Caki2 (cell line): ENCODE data around the gene TLL1. TPM values are rescaled to one million over a fixed set of nuclear protein-coding genes. Genes with fewer than 3 reads are reported as not detected.

Source experiments
- DNase-seq: peaks from one replicate; pipeline ENCODE4 v3.0.0-alpha.2; 2015; ENCODE audit warnings: low read depth
- in situ Hi-C: cut with HindIII; loops from 2 replicates; pipeline ENCODE4 v1.10.0; 2016; ENCODE audit warnings: low sequenced_read_pairs, low pct_unique_long_range_greater_than_20kb, mixed read lengths
- total RNA-seq: library from RNA; depleted of rRNA; stranded (reverse); fragments of >200 nt; shearing (Covaris generic); gene quantifications from 2 replicates; pipeline ENCODE4 v1.2.3, GENCODE V29; 2014; ENCODE audit warnings: low replicate concordance

Gene TLL1
- total RNA-seq, 1 experiment from 2014 or later, result 10.3 TPM

GRCh38 chr4:166014411-166014810 is 141.4 kb downstream of the TLL1 start:
- DNase-seq, result no peak
- in situ Hi-C loops, result no loop called here

DNA sequence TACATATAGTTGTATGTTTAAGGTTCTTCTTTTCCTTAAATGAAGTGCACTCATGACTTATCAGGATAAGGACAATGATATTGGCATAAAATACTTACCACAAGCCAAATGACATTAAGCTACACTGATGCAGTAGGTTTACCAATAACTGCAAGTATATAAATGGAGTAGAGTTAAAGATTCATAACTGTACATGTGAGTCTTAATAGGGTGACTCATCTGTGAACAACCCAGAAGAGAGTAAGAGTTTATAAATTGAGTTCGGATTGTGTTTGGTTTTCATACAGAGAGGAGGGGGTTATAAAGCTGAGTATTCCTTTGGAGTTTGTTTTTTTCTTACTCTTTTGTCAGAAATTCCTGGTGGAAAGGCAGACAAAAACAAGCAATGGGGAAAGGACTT is 144.8 kb downstream of the TLL1 start:
- no peak for DNase-seq
- in situ Hi-C loops, result no loop called here

GRCh38 chr4:166019441-166020220 is 146.6 kb downstream of the TLL1 start:
- DNase-seq, result no peak
- in situ Hi-C loops, result no loop called here

DNA sequence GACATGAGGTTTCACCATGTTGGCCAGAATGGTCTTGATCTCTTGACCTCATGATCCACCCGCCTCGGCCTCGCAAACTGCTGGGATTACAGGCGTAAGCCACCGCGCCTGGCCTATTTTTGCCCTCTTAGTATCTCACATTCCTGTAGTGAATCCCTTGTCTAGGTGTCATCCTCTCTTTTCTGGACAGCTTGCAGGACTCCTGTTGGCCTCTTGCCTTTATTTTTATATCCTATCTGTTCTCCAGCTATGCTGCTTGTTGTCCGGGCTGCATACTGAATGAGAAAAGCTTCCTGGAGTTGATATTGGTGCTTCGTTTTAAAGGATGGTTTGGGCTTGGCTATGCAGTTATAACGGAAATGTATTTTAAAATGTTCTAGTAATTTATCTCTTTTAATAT is 148.6 kb downstream of the TLL1 start:
- DNase-seq, result no peak
- in situ Hi-C loops, result no loop called here

DNA sequence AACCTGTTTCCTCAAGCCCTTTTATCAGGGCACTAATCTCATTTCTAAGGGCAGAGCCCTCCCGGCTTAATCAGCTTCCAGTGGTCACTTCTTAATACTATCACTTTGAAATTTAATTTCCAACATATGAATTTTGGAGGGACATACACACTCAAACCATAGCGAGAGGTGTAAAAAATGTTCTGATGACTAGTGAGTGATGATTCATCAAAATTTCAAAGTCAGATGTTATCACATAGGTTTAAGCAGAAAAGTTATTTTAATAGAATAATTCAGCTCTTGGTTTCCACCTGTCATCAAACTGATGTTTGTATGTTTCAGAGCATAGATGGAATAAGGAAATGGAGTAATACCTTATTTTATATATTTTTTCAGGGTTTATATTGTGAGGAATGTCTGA is 161.9 kb downstream of the TLL1 start:
- no peak for DNase-seq
- in situ Hi-C loops, result no loop called here

GRCh38 chr4:166039822-166040221 is 166.8 kb downstream of the TLL1 start:
- in situ Hi-C loops, result no loop called here

GRCh38 chr4:166042510-166043055 is 169.5 kb downstream of the TLL1 start:
- no peak for DNase-seq
- in situ Hi-C loops, result no loop called here

More at GRCh38 chr4:166039822-166040221, 166.8 kb downstream of the TLL1 start:
- DNase-seq, result no peak

DNA sequence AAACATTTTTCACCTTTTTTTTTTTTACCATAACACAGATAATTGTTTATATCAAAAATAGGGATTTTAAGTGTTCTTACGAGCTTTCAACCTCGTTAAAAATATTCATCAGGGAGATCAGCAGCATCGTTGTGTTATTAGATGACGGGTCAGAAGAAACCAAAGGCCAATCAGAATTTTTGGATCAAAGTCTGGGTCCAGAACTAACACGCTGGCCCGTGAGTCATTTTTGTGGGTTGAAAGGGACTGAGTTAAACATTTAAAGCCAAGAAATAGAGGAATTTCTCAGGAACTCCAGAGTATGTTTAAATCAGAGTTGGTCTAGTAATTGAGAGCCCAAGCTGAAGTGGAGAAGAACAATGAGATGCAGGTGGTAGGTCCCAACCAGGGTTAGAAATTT is 170.8 kb downstream of the TLL1 start:
- in situ Hi-C loops, result no loop called here
- DNase-seq, result no peak

GRCh38 chr4:166044871-166045270 is 171.8 kb downstream of the TLL1 start:
- in situ Hi-C loops, result no loop called here
- DNase-seq, result no peak

GRCh38 chr4:166045457-166045856 is 172.4 kb downstream of the TLL1 start:
- in situ Hi-C loops, result no loop called here
- no peak for DNase-seq

GRCh38 chr4:166049036-166049435 is 176.0 kb downstream of the TLL1 start:
- no peak for DNase-seq
- in situ Hi-C loops, result no loop called here

DNA sequence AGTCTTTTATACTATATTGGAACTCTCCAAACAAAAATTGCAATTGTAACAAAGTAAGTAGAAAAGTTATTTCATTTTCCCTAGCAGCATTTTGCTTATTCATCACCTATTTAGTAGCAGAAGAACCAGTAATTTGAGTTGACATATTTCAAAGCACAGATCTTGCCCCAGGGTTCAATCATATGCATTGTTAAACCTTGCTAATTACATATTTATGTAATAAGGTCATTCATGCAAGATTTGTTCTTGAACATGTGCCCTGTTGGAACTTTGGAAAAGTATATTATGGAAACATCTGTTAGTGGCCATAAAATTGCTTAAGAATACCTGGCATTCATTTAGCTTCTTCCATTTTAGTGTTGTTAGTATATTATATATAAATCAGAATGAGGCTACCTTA is 191.7 kb downstream of the TLL1 start:
- no peak for DNase-seq
- in situ Hi-C loops, result no loop called here

- in situ Hi-C loops, result no loop called here
- DNase-seq, result no peak
Observed at GRCh38 chr4:166065324-166065723, 192.3 kb downstream of the TLL1 start.

DNA sequence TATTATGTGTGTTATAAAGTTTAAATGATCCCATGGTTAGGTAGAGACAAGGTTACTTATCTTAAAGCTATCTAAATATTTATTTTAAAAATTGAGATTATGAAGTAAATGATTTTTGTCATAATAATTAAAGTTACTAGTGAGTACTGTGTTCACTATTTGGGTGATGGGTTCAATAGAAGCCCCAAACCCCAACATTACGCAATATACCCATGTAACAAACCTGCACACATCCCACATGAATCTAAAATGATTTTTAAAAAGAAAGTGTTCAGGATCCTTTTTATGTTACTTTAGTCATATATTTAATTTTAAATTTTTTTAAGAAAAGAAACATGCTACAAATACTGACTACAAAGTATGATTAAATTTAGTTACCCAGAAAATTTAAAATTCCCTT is 193.9 kb downstream of the TLL1 start:
- DNase-seq, result no peak
- in situ Hi-C loops, result no loop called here

GRCh38 chr4:166067915-166068314 is 194.9 kb downstream of the TLL1 start:
- in situ Hi-C loops, result no loop called here
- DNase-seq, result no peak

DNA sequence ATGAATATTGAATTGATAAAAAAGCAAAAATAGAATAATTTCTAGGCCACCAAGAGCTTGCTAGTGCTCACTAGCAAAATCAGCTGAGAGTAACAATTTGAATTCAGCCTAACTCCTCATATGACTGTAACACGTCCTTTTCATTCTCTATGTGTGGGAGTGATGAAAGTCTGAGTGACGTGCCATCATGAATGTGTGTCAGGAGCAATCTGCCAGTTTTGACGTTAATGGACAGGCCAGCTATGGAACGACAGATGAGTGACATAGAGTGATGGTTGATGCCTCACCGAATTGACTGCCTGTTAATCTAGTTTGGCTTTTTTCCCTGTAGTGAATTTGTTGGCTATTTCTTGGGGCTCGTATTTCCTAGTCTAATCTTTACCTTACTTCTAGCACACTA is 200.7 kb downstream of the TLL1 start:
- no peak for DNase-seq
- in situ Hi-C loops, result no loop called here

DNA sequence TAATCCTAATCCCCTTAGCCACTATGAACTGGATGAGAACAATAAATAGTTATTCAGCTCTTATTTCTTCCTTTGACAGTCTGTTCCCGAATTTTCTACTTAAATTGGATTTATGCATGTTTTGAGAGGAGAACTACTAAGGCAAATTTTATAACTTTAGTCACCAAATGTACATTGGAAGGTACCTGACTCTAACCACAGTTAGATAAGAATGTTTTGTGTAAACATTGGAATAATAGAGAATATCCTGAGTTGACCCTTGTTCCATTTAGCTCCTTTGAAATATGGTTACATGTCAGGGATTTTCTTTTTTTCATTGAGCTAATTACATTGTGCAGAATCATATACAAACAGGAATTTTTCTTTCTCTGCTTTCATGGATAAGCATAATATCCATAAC is 202.6 kb downstream of the TLL1 start:
- DNase-seq, result no peak
- in situ Hi-C loops, result no loop called here

DNA sequence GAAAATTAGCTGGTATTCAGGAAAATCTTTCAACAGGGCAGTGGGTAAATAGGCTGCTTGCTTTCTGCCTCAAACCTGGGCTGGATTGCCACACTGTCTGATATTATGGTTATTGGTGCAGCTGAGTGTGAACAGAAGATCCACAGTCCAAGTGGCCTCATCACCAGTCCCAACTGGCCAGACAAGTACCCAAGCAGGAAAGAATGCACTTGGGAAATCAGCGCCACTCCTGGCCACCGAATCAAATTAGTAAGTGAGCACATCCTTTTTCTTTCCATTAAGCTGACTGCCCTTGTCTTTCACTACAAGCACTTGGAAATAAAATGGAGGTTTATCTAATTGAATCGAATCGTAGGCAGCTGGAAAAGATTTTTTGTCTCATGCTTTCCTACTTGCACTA is 204.7 kb downstream of the TLL1 start:
- in situ Hi-C loops, result no loop called here
- DNase-seq, result no peak

DNA sequence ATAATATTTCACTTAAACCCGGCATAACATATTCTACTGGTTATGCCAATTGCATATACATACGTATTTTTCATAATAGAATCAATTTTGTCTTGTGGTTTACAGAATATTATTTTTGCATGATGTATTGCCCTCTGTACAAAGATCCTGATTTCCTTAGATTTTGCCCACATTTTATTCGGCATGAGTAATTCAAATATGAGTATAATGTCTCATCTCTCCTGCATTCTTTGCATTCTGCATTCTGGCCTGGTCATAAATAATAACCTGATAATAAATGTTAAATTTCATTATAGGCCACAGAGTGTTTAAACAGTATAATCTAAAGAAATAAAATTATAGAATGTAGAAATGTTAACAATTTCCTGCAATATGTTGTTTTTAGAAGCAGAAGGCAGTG is 205.3 kb downstream of the TLL1 start:
- DNase-seq, result no peak
- in situ Hi-C loops, result no loop called here

GRCh38 chr4:166078955-166079354 is 205.9 kb downstream of the TLL1 start:
- DNase-seq, result no peak
- in situ Hi-C loops, result no loop called here
